GM18511 (cell line): ENCODE data around the gene ITPR2.
A peak's percentile ranks its signal among the peaks of the same experiment; 100 is the strongest.
"Not testable (repeated sequence)": the region's sequence is repeated elsewhere in the genome, so short reads cannot be mapped to it uniquely, and the experiment has no call there.

Experiments used
- ATAC-seq: cut with Tn5 transposase; IDR thresholded peaks from one replicate; pipeline ENCODE4 v1.9.1; 2021; ENCODE audit warnings: mild to moderate bottlenecking, moderate library complexity; ENCODE audit not compliant: unreplicated experiment

The ITPR2 gene

DNA sequence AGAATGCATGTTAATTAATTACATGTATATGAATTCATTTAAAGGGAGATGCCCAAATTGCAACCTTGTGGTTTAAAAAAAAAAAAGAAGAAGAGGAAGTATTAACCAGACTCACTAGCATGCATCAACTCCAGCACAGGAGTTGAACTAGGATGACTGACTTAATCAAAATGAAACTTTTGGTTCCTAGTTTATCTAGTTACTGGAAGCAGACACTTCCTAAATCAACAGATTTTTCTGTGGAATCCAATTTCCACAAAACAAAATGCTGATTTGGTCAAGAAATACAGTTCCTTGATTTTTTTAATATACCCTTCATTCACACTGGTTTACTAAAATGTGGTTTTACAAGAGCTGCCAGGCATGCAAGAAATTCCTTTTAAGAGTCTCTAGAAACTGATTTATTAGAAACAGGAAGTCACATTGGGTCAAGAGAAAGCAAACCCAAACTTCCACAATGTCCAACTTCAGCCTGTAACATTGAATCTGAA lies 41.6 kb downstream of the ITPR2 start:
- ATAC-seq, result peak; percentile 84

- ATAC-seq, result peak; percentile 28
Measured at GRCh38 chr12:26790645-26790994, 42.4 kb downstream of the ITPR2 start.

DNA sequence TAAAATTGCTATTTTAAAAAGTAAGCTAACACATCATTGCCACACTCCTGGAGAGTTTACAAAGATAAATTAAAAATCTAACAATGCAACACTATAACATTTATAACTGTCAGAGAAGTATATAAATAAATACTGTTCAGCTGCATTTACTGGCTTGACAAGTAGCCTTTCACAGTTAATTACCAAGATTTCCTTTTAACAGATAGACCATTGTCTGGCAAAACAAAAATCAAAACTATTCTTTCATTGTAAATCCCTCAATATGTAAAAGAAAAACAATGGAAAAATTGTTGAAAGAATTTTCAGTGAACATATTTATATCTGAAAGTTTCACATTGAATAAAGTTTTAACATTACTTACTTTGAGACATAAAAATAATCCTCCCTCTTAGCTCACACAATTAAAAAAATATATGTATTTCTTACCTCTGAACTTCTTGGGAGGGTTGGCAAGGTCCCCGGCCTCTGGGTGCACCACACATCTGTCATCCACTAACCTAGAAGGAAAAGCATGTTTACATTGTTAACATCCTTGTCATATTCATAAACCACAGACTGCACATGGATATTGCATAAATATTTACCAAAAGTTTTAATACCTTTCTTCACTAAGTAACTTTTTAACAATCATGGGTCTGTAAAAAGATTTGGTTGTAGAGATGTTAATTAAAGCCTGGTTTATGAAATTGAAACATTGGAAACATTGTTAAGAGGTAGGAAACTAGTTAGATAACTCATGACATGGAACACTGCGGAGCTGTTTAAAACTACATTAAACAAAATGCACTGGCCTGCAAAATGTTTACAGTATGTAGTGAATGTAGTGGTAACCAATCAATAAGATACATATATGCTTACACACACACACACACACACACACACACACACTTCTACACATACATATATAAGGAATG lies 43.0 kb downstream of the ITPR2 start:
- ATAC-seq, result no peak

DNA sequence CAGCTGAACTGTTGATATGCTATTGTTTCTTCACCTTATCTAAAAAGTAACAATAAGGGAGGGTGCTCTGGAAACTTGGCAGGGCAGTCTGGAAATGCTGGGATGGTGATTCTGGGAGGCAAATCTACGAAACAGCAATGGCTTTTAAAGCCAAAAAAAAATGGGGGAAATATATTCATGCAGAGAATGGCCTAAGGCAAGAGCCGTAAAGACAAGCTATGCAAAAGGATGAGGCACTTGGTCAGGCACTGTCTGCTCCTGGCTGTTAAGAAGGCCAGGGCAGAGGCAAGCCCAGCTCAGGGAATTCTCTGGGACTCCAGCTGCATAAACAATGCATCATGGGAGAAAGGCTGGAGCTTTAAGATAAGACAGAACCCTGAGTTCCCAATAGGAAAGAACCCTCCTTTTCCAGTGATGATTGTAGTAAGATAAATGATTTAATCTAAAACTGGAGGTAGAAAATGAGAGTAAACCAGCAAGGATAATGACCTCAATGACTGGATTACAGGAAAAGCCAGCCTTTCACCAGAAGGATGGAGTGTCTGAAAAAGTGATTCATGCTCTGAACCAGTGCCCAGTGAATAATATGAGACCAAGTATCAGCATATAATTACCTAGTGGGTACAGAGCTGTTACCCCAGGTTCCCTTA lies 46.0 kb downstream of the ITPR2 start:
- ATAC-seq, result no peak

DNA sequence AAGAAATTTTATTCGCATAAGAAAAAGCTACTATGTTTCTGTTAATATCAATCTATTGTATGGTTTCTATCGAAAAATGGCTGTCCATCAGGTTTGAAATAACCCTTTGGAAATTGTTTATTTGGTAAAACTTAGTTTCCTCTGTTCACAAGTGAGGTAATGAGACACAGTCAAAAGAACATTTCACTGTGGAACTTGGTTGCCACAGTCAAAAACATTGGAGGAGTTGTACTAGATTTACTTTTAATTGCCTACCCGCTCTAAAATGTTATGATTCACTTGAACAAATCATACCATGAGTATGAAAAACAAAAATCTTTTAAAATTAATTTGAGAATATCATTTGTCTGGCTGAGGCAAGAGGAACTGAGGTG lies 46.5 kb downstream of the ITPR2 start:
- ATAC-seq, result no peak

DNA sequence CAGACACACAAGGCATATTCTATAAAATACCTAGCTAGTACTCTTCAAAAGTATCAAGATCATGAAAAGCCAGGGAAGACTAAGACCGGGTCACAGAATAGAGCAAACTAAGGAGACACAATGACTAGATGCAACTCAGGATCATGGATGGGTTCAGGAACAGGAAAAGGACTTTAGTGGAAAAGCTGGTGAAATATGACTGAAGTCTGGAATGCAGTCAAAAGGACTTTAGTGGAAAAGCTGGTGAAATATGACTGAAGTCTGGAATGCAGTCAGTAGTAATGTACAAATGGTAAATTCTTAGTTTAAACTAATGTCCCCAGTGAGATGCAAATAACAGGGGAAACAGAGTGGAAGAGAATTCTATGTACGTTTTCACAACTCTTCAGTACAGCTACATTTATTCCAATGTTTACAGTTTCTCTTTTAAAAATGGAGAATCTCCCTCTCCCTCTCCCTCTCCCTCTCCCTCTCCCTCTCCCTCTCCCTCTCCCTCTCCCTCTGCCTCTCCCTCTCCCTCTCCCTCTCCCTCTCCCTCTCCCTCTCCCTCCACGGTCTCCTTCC lies 49.1 kb downstream of the ITPR2 start:
- not testable (repeated sequence) for ATAC-seq

GRCh38 chr12:26783131-26783526 lies 49.9 kb downstream of the ITPR2 start:
- ATAC-seq, result no peak

- no peak for ATAC-seq
Measured at GRCh38 chr12:26782372-26783130, 50.4 kb downstream of the ITPR2 start.

GRCh38 chr12:26780656-26781055 lies 52.3 kb downstream of the ITPR2 start:
- ATAC-seq, result not testable (repeated sequence)

GRCh38 chr12:26778173-26778775 lies 54.7 kb downstream of the ITPR2 start:
- not testable (repeated sequence) for ATAC-seq

- ATAC-seq, result no peak
Measured at GRCh38 chr12:26777236-26777635, 55.8 kb downstream of the ITPR2 start.

GRCh38 chr12:26775991-26776390 lies 57.0 kb downstream of the ITPR2 start:
- ATAC-seq, result not testable (repeated sequence)

DNA sequence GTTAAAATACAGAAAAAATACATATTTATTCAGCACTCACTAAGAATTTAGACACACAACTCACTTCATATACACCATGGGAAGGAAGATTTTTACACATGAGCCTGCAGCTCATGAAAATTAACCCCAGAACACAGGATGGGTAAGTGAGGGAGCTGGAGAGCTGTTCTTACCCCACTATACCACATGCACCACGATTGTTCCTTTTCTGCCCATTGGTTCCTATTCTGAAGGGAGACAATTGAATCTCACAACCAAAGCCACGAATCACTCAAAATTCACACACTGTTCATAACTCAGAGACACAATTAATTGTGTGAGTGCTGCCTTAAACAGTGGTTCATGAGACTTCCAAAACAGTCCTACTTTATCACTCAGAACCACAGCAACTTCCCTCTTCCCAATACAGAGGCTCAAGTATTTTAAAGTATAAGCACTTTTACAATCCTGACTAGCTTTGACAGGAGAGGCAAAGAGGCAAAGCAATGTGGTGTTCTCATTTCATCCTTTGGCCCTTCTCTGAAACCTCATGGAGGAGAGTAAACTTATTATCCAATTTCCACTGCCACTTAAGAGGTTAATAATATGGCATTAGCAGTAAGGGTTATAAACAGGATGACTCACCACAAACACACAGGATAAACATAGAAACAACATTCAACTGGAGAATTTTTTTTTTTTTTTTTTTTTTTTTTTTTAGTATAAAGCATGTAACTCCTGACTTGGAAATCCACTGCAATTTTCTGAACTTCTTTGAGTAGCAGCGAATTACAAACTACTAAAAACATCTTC lies 59.5 kb downstream of the ITPR2 start:
- no peak for ATAC-seq

GRCh38 chr12:26771861-26772260 lies 61.1 kb downstream of the ITPR2 start:
- no peak for ATAC-seq

DNA sequence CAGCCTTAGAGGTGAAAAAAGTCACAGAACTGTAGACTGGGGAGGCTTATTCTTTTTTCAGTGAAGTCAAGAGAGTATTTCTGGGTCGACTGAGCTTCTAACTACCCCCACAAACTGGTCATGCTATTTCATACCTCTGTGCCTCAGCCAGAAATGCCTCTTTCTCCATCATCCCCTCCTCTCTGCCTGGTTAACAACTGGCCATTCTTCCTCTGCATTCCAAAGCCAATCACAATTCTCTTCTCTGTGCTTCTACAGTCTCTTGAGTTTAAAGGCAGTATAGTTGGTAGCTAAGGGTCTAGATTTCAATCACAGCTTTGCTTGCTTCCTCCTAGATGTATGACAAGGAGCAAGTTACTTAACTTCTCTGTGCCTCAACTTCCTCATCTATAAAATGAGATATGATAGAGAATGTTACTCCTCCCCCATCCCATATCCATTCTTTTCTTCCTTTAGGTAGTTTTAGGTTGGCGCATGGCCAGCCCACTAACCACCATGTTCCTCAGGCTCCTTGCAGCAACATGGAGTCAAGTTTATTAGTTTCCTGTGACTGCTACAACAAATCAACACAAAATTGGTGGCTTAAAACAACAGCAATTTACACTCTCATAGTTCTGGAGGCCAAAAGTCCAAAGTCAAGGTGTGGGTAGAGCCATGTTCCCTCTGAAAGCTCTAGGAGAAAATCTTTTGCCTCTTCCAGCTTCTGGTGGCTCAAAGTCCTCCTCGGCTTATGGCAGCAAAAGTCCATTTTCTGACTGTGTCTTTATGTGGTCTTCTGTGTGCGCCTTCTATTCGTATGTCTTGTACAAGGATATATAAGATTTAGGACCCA lies 62.5 kb downstream of the ITPR2 start:
- no peak for ATAC-seq

DNA sequence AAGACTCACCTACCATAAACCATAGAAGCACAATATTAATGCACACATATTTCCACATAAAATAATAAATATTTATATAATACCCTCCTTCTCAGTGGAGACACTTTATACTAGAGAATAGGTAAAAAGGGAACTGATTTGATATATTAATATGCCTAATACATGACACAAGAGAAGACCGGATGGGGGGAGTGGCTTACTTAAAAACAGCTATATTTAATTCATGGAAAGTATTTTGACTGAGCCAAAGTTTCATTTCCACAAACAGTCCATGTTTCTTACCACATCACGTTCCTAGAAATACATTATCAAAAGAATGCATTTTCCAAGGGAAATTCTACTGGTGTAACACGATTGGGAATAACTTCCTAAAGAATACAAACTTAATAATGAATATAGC lies 63.4 kb downstream of the ITPR2 start:
- ATAC-seq, result peak; percentile 23

- ATAC-seq, result peak; percentile 75
Measured at GRCh38 chr12:26768611-26769603, 64.1 kb downstream of the ITPR2 start.

DNA sequence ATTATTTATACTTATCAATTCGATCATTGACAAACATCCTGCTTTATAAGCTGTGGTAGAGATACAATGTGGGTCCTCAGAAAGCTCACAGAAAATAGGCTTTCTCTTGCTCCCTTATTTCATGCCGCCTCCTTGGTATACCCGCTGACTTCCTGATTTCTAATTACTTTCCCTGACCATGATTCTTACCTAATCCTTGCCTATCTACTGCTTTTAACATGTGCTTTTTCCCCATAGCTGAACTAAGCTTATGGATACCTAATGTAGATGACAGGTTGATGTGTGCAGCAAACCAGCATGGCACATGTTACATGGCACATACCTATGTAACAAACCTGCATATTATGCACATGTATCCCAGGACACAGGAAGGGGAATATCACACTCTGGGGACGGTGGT lies 65.1 kb downstream of the ITPR2 start:
- ATAC-seq, result no peak
